Stimulated activated CD4-positive, alpha-beta T cell treated with anti-CD3 and anti-CD28 coated beads, Interleukin-1b, Interleukin-23, amount 100 ng/mL, for 1 hour (primary cell): Measurements from ENCODE around the gene NUP214.
"Not testable (repeated sequence)": the region's sequence is repeated elsewhere in the genome, so short reads cannot be mapped to it uniquely, and the experiment has no call there.

Source experiments
- DNase-seq, 2 donors: peaks; one replicate each; pipeline ENCODE4 v3.0.0-alpha.2; 2020; ENCODE audit warnings: low read depth in 2 of 2

The NUP214 gene

DNA sequence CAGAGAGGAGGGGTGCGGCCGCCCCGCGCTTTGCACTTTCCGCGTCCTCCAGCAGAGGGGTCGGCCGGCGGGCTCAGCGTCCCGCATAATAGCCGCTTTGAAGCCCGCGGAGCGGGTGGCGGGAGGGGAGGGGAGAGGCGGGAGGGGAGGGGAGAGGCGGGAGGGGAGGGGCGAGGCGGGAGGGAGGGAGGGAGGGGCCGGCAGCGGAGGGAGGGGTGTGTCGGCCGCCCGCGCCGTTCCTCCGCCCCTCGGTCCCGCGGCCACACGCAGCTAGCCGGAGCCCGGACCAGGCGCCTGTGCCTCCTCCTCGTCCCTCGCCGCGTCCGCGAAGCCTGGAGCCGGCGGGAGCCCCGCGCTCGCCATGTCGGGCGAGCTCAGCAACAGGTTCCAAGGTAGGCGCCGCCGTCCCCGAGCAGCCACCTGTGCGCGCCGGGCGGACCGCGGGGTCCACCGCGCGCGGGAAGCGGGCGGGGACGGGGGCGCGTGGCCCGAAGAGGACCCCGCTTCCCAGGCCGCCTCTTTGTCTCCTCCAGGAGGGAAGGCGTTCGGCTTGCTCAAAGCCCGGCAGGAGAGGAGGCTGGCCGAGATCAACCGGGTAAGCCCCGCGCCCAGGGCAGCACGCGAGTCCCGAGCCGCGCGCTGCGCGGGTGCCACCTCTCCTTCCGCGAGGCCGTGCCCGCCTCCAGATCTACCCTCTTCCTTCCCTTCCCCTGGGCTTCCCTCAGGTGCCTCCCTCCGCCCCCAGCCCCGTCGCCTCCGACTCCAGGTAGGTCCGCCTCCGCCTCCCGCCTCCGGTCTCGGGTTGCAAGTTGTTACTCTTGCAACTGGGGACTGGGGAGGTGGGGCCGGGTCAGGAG is 28.9 kb upstream of the NUP214 start, which contains the start of gene AIF1L:
Gene AIF1L, plus strand, starts transcription at position 263 of the 857 bp plus-strand sequence. Its CDS starts 99 bp downstream, at position 362.
- no peak for DNase-seq

DNA sequence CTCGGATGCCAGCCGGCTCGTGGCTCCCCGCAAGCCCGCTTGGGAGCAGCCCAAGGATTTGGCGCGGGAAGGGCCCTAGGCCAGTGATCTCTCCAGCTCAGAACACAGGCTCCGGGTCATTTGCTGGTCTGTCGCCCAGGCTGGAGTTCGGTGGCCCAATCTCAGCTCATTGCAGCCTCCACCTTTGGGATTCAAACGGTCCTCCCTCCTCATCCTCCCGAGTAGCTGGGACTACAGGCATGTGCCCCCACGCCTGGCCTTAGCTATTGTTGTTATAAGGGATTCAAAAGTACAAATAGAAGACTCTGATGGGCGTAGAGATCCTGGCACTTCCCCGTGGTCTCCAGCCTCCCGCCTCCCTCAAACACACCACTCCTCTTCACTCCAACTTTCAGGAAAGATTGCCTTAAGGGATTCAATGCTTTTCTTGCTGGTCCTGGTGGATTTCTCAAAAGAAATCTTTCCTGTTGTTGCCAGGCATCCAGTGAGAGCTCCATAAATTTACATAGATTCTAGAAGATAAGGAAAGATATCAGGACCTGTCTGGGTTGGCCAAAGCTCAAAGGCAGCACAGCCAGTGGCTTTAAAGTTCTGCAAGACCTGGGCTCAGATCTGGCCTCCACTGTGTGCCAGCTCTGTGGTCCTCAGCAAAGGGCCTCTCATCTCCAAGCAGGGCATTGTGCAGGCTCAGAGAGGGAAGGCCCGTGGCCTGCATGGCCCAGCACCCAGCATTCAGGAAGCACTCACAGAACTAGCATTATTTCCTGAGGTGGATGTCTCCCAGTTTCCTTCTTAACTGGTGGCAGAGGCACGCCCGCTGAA is 28.0 kb upstream of the NUP214 start:
- no peak for DNase-seq

DNA sequence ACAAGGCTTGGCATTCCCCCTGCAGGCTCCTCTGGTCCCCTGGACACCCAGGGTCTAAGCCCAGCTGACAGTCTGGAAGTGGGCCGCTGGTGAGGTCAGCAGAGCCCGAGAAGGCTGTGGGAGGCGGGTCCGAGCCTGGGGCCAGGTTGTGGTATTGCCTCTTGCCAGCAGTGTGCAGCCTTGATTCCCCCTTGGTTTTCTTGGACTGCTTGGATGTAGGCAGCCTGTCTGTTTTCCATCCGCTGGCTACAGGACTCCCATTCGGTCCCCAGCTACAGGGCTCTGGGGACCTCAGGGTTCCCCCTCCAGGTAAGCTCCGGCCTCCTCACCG is 27.5 kb upstream of the NUP214 start:
- DNase-seq = no peak

DNA sequence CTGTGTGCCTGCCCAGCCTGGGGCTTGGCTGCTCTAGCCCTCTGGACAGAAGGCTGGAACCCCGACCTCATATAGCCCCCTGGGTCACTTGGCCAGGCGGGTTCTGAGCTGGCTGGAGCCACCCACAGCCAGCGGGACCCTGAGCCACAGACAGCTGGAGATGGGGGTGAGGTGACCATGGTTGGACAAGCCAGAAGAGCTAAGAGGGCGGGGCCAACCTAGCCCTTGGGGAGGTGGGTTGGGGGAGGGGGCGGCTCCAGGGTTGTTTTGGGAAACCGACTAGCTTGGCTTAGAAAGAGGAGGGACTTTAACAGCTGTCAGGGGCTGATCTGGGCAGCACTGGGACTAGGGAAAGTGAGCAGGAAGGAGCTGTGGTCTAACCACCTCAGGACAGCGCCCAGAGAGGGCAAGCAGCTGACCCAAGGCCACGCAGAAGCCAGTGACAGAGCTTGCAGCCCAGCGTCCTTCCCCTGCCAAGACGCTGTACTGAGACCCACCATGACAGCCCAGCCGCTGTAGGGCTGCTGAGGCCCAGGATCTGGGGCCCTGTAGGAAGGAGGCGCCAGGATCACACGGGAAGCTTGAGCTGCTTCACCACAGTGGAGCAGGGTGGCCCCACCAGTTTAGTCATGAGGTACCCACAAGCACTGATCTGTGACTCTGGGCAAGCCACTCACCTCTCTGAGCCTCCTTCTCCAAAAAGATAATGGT is 26.8 kb upstream of the NUP214 start:
- DNase-seq = no peak

DNA sequence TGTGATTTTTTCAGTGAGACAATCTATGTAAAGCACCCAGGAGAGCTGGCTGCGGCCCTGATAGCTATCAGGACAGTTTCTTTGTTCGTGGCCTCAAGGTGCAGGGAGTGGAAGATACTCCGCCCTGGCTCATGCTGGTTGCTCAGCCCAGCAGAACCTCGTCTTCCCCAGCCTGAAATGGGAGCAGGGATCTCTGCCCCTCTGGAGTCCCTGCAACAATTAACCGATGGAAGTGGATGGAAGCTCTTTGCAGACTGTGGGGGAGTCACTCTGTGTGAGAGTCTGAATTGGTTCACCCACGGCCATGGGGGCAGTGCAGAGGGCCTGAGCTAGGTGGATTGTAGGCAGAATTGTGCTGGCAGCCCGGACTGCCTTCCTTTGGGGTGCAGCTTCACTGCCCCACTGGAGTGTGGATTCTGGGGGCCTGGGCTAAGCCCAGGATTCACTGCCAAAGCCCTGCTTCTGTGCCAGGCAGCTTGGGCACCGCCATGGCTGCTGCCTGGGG is 26.2 kb upstream of the NUP214 start:
- DNase-seq = no peak

DNA sequence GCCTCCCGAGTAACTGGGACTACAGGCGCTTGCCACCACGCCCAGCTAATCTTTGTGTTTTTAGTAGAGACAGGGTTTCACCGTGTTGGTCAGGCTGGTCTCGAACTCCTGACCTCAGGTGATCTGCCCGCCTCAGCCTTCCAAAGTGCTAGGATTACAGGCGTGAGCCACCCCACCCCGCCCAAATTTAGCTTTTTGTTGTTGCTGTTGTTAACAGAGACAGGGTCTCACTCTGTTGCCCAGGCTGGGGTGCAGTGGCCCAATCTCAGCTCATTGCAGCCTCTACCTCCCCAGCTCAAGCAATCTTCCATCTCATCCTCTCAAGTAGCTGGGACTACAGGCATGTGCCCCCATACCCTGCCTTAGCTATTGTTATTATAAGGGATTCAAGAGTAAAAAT is 25.5 kb upstream of the NUP214 start:
- DNase-seq = not testable (repeated sequence)

DNA sequence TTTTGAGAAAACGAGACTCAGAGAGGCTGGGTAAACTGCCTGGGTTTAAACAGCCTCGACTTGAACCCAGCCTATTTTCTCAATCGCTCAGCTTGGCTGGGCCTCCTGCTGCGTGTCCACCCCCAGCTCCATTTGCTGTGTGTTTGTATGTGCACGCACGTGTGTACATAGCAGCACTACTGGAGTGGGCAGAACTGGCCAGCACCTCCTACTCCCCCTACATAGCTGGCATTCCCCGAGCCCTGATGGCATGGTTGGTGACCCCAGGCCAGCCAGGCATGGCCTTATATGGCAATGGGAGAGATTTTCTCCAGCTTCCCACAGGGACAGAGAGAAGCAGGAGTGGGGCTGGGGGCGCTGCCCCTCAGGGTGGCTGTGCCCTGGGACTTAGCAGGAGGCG is 24.9 kb upstream of the NUP214 start:
- no peak for DNase-seq

DNA sequence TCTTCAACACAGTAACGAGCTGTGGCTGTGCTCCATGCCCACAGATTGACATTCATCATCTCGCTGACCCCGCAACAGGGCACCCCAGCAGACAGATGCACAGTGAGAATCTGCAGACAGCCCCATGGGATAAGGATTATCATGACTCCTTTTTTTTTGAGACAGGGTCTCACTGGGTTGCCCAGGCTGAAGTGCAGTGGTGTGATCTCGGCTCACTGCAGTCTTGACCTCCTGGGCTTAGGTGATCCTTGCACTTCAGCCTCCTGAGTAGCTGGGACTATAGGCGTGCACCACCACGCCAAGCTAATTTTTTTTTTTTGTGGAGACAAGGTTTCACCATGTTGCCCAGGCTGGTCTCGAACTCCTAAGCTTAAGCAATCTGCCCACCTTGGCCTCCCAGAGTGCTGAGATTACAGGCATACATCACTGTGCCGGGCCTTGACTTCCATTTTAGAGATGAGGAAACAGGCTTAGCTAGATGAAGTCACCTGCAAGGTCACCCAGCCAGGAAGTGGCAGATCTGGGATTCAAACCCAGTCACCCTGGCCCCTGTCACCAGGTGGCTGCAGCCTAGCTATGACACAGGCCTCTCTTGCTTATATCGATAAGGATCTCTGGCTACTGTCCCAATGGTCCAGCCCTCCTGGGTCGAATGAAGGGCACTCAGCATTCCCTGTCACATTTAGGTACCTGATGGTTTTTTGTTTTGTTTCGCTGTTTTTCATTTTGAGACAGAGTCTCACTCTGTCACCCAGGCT is 24.0 kb upstream of the NUP214 start:
- no peak for DNase-seq

DNA sequence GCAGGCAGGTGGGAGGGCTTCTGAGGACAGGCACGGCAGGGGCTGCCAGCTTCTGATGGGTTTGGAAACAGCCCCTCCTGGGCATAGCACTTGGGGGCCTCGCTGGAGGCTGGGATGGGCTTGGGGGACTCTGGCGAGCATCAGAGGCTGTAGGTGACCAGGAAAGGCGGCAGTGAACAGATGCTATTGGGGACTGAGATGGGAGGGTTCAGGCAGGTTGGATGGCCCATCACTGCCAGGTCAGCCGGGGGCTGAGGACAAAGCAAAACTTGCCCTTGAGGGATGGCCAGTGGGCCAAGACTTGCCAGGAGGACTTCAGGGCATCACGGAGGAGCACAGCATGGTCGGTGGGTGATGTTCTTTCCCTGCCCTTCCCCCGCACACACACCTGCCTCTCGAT is 22.4 kb upstream of the NUP214 start:
- no peak for DNase-seq

DNA sequence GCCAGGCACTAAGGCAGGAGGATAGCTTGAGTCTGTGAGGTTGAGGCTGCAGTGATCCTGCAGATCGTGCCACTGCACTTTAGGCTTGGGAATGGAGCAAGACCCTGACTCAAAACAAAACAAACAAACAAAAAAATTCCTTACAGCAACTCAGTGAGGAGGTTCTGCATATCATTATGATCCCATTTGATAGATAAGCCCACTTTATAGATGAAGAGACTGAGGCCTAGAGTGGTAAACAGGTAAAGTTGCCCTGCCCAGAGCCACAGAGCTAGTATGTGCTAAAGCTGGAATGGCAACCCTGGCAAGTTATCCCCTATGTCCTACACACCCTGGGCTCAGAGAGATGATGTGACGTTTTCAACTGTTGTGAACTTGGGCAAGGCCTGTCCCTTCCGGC is 21.9 kb upstream of the NUP214 start:
- DNase-seq = no peak

DNA sequence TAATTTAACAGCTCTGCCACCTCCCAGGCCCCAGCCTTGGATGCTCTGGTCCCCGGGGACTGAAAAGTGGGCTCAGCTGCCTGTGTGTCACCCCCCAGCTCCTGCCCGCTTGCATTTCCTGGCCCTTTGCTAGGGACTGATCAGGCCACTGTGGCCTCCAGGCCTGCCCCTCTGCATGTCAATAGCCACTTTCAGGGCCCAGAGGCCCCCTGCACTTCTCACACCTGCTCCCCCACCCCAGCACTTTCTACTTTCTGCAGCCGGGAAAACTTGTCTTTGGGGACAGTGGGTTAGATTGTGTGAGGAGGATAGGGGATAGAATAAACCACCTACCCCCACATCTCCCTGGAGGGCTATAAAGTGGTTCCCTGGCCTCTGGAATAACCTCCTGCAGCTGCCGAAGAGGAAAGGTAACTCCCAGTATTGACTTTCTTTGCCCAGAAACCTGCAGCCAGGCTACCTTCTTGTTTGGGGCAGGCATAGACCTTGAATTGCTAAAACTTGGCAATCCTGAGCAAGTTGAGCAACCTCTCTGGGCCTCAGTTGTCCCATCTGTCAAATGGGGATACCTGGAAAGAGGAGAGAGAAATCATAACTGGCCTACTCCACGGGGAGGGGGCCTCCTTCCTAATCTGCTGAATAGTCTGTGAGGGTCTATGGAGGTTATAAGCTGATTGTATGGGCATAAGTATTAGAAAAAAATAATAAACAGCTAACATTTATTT is 21.2 kb upstream of the NUP214 start:
- no peak for DNase-seq

DNA sequence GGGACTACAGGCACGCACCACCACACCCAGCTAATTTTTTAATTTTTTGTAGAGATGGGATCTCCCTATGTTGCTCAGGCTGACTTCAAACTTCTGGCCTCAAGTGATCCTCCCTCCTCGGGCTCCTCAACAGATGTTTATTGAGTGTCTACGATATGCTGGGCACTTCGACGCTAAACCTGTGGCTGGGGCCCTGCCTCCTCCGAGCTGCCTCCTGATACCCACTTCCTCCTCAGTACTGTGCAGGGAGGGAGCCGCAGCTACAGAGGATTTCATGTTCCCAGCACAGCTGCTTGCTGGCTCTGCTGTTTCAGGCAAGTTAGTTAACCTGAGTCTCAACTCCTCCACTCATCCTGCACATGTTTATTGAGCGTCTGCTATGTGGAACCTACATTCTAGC is 19.4 kb upstream of the NUP214 start:
- DNase-seq = no peak

DNA sequence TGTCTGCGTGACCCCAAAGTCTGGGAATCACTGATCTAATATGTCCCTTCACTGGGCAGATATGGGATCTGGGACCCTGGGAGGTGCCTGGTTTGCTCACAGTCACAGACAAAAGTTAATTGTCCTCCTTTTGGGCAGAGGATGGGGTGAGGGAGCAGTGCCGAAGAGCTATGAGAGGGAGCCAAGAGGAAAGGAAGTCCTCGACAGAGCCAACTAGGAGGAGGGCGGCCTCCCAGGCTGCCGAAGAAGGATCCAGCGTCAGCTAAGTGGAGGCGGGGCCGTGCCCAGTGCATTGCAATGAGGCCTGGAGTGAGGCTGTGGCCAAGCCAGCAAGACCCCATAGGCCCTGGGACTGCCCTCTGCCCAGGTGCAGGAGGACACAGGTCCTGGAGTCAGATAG is 17.6 kb upstream of the NUP214 start:
- DNase-seq = no peak

DNA sequence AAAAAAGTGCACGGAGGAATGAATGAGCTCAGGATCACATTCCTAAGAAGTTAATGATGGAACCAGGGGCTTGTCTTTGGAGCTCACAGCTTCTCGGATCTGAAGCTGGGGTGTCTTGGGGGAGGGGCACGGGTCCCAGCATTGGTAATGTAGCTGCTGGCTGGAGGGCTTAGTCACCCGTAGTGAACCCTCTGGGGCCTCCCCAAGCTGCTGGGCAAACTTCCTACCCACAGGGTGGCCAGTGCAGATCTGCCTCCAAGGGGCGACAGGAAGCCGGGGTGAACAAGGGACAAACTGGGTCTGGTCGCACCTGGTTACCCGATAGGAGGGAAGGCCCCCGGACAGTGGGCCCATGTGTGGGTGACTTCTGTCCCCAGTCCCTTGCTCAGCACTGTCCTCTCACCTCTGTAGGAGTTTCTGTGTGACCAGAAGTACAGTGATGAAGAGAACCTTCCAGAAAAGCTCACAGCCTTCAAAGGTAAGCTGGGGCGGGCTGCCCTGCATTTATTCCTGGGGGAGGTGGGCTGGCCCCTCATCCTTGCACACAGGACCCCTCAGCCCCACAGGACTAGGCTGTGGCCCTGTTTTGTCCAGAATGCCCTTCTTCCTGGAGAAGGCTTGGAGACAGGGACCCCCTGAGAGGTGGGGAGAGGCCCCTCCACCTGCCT is 14.1 kb upstream of the NUP214 start:
- no peak for DNase-seq

DNA sequence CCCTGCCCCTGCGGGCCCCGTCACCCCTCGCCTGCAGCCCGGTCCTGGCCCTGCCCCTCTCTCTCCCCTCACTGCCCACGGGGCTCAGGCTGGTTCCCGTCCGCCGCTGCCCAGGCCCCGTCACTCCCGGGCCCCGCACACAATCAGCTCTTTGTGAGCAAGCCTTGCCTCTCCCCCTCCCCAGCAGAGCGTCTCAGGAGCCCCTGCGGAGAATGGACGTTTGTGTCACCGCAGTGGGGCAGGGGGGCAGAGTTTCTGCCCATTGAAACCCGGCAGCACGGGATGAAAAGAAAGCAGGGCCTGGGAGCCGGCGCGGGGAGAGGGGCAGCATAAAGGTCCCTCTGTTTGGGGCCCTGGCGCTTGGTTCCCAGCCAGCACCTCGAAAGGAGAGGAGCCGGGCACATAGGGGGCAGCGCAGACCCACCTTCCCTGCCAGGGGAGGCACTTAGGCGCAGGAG is 13.5 kb upstream of the NUP214 start:
- DNase-seq = no peak

DNA sequence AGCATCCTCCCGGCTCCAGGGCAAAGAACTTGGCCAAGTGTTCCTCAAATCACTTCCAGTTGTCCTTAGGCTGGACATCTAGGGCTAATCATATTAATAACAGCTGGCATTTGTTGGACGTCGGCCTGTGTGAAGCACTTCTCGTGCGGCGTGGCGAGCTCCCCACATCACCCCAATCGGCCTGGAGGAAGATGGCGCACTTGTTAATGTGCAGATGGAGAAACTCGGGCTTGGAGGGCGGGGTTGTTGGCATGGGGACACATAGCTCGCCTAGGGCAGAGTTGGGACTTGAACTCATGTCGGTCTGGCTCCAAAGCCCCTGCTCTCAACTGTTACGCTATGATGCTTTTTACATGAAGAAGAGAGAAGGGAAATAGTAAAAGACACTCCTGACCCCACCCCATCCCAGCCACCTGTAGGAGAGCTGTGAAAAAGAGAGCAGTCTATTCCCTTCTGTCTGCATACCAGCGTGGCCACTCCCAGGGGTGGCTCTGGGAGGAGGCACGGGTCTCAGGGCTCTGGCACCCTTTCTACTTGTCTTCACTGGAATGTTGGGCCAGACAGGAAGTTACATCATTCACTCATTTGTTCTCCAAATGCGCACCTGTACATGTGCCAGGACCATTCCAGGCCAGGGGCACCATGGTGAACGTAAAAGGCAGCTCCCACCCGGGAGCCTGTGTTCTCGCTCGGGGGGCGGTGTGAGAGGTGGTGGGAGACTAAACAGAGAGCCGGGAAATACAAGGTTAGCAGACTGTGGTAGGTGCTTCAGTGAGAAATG is 12.8 kb upstream of the NUP214 start:
- no peak for DNase-seq

DNA sequence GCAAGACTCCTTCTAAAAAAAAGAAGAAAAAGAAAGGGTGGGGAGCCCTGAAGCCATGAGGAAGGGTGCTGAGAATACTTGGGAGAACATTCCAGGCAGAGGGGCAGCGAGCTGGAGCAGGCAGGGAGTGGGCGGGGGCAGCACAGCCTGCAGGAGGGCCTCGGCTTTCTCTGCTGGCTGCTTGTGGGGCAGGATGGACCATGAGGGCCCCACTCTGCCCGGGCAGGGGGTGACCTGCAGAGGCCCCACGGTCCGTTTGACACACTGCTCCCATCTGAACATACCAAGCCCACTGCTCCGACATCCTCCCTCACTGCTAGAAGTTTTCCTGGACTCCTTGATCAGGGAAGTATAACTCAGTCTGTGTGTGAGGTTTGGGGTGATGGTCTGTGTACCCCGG is 11.7 kb upstream of the NUP214 start:
- no peak for DNase-seq

DNA sequence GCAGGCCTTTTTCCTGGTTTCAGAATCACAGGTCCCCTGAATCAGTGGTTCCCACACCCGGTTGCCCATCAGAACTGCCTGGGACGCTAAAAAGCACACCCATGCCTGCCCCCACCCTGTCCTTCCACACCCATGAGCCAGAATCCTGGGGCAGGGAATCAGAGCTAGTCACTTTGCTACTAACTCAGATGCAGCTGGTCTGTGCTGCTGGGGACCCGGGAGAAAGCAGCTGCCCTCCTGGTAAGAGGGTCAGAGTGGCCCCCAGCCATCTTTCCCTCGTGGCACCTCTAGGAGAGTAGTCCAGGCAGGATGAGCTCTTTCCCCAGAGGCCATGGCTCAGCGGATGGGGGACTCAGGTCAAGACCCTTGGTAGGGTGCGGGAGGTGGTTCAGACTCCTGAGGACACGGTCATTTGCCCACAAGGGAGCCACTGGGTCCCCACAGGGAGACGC is 11.3 kb upstream of the NUP214 start:
- DNase-seq = no peak

DNA sequence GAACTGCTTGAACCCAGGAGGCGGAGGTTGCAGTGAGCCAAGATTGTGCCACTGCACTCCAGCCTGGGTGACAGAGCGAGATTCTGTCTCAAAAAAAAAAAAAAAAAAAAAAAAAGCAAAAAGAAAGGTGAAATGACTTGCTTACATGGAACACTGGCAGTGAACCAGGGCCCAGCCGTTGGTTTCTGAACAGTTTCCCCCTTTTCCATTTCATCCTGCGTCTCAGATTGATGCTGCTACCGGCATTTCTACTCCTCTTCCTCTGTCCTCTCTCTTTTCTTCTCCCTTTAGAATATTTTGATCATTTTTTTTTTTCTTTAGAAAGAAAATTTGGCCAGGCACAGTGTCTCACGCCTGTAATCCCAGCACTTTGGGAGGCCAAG is 10.0 kb upstream of the NUP214 start:
- not testable (repeated sequence) for DNase-seq
